Left lung (tissue), 10 donors: ENCODE results near the gene TNFRSF1A. TPM values are rescaled to one million over a fixed set of nuclear protein-coding genes. Genes with fewer than 3 reads are reported as not detected.
A peak's percentile ranks its signal among the peaks of the same experiment; 100 is the strongest.

Source experiments
- ATAC-seq: fragments of 200-7000 bp; cut with Tn5 transposase; one replicate; pipeline ENCODE4 v1.9.1; 2020; ENCODE audit warnings: moderate library complexity
- DNase-seq, 4 donors: peaks; one replicate each; pipeline ENCODE4 v3.0.0-alpha.2; 2013 to 2020
- H3K27ac ChIP-seq, 2 donors: fragments of 200-600 bp; sonication (generic) in 1 of 2; one replicate each; pipeline versions ENCODE4 v1.5.0 to v1.8.0; 2020 to 2021
- H3K27me3 ChIP-seq, 2 donors: fragments of 200-600 bp; sonication (generic) in 1 of 2; one replicate each; pipeline versions ENCODE4 v1.5.0 to v1.8.0; 2020 to 2021
- H3K36me3 ChIP-seq, 2 donors: fragments of 200-600 bp; sonication (generic) in 1 of 2; one replicate each; pipeline versions ENCODE4 v1.5.0 to v1.8.0; 2020 to 2021
- H3K4me1 ChIP-seq, 2 donors: fragments of 200-600 bp; one replicate each; pipeline ENCODE4 v1.8.0; 2021
- H3K4me3 ChIP-seq, 2 donors: fragments of 200-600 bp; sonication (generic) in 1 of 2; one replicate each; pipeline versions ENCODE4 v1.5.0 to v1.8.0; 2020 to 2021; ENCODE audit warnings: mild to moderate bottlenecking in 1 of 2
- H3K9me3 ChIP-seq, 2 donors: fragments of 200-600 bp; sonication (generic) in 1 of 2; one replicate each; pipeline versions ENCODE4 v1.5.0 to v1.8.0; 2020 to 2021
- intact Hi-C, 2 donors: fragments of 100-400 bp; cut with DNase I; formaldehyde crosslinking; loops; one replicate each; pipeline versions ENCODE4 v1.11.2 to v1.14.2; 2022
- polyA plus RNA-seq, 6 donors: library from polyadenylated mRNA; unstranded; fragments of 120-200 nt; gene quantifications; one replicate each; pipeline ENCODE4 v1.2.1, GENCODE V29; 2013; ENCODE audit not compliant: insufficient read length in 6 of 6
- total RNA-seq, 2 donors: library from RNA; stranded (reverse); fragmentation: NEBNext Ultra II Directional; extraction: Animal tissue kit (Norgen Biotek cat#: 25700); gene quantifications; one replicate each; pipeline ENCODE4 v1.2.1, GENCODE V29; 2021
- TF ChIP-seq, protein P1 (sequence below), 2 donors: fragments of 200-600 bp; sonication (generic) in 1 of 2; IDR thresholded peaks; one replicate each; pipeline versions ENCODE4 v1.5.0 to v1.8.0; 2021; ENCODE audit warnings: antibody characterized with exemption in 2 of 2
- donor health status: DM: no; HTN: yes; CAD: no.
- donor health status: DM: no; HTN: no; CAD: no.

The TNFRSF1A gene
- total and polyA plus RNA-seq, 8 donors: 110 to 211 (median 128) TPM

DNA sequence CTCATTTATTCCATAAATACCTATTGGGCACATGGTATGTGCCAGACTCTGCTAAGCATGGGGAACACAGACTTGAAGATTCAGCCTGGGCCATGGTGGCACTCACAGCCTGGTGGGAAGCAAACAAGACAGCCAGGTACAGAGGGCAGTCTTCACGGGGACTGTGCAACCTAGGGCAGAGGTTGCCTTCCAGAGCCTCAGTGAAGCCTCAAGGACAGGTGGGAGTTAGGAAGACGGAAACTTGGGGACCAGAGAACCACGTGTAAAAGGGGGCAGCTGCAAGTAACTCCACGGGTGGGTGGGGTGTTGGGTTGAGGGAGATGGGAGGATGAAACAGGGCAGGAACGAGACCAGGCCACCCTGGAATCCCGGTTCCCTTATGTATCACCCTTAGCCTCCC is 41.1 kb upstream of the TNFRSF1A start:
- no peak for DNase-seq
- TF ChIP-seq, protein P1, sequence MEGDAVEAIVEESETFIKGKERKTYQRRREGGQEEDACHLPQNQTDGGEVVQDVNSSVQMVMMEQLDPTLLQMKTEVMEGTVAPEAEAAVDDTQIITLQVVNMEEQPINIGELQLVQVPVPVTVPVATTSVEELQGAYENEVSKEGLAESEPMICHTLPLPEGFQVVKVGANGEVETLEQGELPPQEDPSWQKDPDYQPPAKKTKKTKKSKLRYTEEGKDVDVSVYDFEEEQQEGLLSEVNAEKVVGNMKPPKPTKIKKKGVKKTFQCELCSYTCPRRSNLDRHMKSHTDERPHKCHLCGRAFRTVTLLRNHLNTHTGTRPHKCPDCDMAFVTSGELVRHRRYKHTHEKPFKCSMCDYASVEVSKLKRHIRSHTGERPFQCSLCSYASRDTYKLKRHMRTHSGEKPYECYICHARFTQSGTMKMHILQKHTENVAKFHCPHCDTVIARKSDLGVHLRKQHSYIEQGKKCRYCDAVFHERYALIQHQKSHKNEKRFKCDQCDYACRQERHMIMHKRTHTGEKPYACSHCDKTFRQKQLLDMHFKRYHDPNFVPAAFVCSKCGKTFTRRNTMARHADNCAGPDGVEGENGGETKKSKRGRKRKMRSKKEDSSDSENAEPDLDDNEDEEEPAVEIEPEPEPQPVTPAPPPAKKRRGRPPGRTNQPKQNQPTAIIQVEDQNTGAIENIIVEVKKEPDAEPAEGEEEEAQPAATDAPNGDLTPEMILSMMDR (IDR thresholded peaks at IDR 0.05): no peak
- Histone ChIP-seq H3K9me3 (no peaks in the 10 kb centered on the region), H3K36me3 (peaks cover 0 to 23% of the 10 kb centered on the region in 2 donors), H3K27ac (peak overlapping the region; percentile 86 to 94), H3K4me1 (peaks cover 31 to 88% of the 10 kb centered on the region in 2 donors), H3K27me3 (no peaks in the 10 kb centered on the region), H3K4me3 (peak overlapping the region in 1 of 2 donors; percentile 99)
- intact Hi-C loops: no loop called here
- ATAC-seq: no peak

DNA sequence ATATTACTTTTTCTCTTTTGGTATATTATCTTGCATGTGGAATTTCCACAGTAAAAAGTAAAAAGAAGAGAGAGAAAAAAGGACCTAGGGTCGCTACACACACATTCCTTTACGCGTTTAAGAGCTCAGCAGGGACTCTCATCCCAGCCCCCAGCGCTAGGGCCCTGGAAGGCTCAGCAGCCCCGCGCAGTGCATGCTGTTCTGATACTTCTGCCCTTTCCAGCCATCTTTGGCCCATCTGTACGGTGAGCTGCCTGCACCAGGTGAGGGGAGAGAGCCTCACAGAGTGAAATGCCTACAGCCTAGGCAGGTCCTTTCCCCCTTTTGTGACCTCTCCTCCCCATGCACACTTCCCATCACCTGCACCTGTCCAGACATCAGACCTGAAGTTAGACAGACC is 40.5 kb upstream of the TNFRSF1A start:
- no peak for ATAC-seq
- H3K4me1 ChIP-seq: peaks cover 37 to 88% of the 10 kb centered on the region in 2 donors

DNA sequence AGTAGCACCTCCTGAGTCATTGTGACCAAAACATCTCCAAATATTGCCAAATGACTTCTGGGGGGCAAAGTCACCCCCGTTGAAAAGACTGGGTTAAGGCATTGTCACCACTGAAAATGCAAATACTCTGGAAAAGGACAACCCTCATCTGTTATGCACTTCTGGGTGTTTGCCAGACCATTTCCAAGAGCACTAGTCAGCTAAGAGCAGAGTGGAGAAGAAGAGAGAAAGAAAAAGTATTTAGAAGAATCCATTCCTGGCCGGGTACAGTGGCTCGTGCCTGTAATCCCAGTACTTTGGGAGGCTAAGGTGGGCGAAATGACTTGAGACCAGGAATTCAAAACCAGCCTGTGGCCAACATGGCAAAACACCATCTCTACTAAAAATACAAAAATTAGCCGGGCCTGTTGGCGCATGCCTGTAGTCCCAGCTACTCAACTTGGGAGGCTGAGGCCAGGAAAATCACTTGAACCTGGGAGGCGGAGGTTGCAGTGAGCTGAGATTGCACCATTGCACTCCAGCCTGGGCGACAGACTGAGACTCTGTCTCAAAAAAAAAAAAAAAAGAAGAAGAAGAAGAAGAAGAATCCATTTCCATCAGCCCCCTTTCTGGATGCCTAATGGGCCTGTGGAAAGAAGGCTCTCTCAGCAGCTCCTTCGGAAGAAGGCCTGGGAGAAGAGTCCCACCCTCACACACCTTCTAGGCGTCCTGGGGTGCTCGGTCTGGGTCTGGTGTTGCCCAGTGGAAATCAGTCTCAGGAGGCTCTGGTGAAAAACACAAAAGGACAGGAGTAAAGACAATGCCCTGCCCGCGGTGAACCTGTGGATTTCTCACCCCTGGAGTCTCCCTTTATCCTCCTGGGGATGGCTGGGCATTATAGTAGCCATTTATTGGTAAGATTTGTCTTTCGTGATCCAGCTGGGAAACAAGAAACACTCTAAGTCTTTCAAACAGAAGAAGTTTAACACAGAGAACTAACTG is 38.6 kb upstream of the TNFRSF1A start:
- H3K4me3 ChIP-seq: no peak overlapping the region
- H3K27ac ChIP-seq: peak overlapping the region; percentile 62 to 64
- TF ChIP-seq, protein P1 (IDR thresholded peaks at IDR 0.05): no peak
- H3K4me1 ChIP-seq: peaks cover 43 to 87% of the 10 kb centered on the region in 2 donors
- H3K27me3 ChIP-seq: no peaks in the 10 kb centered on the region
- intact Hi-C loops: no loop called here
- no peaks in the 10 kb centered on the region for H3K9me3 ChIP-seq
- no peak for DNase-seq
- no peak for ATAC-seq
- peaks cover 0 to 3% of the 10 kb centered on the region in 2 donors for H3K36me3 ChIP-seq

More for the DNA sequence above, 40.5 kb upstream of the TNFRSF1A start:
- Histone ChIP-seq H3K9me3 (no peaks in the 10 kb centered on the region), H3K4me3 (no peak overlapping the region), H3K27ac (peak overlapping the region in 1 of 2 donors; percentile 94), H3K27me3 (no peaks in the 10 kb centered on the region), H3K36me3 (peaks cover 0 to 17% of the 10 kb centered on the region in 2 donors)
- TF ChIP-seq, protein P1 (IDR thresholded peaks at IDR 0.05): no peak
- intact Hi-C loops: no loop called here
- DNase-seq: no peak

DNA sequence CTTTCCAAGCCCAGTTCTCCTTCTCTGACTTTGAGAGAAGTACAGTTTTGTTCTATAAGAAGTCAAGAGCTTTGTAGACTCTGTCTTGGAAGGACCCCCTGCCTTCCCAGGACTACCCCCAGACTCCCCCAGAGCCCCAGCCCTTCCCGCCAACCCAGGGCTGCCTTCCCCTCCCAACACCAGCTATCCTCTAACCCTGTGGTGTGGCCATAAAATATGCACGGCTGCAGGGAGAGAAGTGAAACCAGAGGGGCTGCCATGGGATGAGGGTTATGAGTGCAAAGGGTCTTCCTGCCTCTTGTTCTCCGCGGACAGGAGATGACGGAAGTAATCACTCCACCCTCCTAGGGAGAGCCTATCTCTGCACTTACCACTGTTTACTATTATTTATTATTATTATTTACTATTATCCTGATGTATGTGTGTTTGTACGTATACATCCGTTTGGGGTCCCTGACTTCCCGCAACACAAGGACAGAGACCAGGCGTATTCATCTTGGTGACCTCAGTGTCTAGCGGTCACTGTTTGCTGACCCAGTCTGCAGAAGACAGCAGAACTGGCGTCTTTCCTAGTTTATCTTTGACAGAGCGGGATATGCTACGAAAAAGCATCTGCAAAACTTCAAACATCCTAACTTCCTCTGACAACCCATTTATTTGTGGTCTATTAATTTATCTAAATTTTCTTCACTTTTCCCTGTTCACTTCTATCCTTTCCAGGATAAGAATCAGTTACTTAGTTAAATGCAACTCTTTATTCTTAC is 37.0 kb upstream of the TNFRSF1A start:
- ATAC-seq (no peak), DNase-seq (no peak)
- Histone ChIP-seq H3K4me3 (no peak overlapping the region), H3K9me3 (no peaks in the 10 kb centered on the region), H3K27me3 (no peaks in the 10 kb centered on the region), H3K4me1 (peaks cover 36 to 75% of the 10 kb centered on the region in 2 donors), H3K27ac (peak overlapping the region in 1 of 2 donors; percentile 81), H3K36me3 (no peaks in the 10 kb centered on the region)
- intact Hi-C loops: loop anchor here in 1 of 2 donors (5.0 kb wide), 1 partner anchor 42 kb away; no protein-coding TSS in a partner anchor
- TF ChIP-seq, protein P1 (IDR thresholded peaks at IDR 0.05): no peak
